Liver (tissue), 3 donors: ENCODE results near the gene DAGLA.

Source experiments
- ATF3 ChIP-seq: IDR thresholded peaks from 2 replicates; pipeline ENCODE4 v1.6.1; 2016; ENCODE audit warnings: antibody characterized with exemption
- EGR1 ChIP-seq, 2 donors: IDR thresholded peaks; 2 replicates each; pipeline ENCODE4 v1.6.1; 2016 to 2018; ENCODE audit warnings: antibody characterized with exemption in 2 of 2, low read depth in 2 of 2
- HNF4G ChIP-seq: IDR thresholded peaks from 2 replicates; pipeline ENCODE4 v1.6.1; 2016; ENCODE audit warnings: antibody characterized with exemption
- RXRA ChIP-seq, 2 donors: IDR thresholded peaks; 2 replicates each; pipeline ENCODE4 v1.6.1; 2017 to 2018; ENCODE audit warnings: antibody characterized with exemption in 2 of 2, mild to moderate bottlenecking in 1 of 2
- SP1 ChIP-seq: IDR thresholded peaks from 2 replicates; pipeline ENCODE4 v1.6.1; 2018; ENCODE audit warnings: antibody characterized with exemption, mild to moderate bottlenecking
- TAF1 ChIP-seq: conservative IDR thresholded peaks from 2 replicates; pipeline ENCODE4 v1.6.1; 2016; ENCODE audit warnings: antibody characterized with exemption, mild to moderate bottlenecking
- TF ChIP-seq, protein P1 (sequence below): fragments of 150-350 bp; IDR thresholded peaks from 2 replicates; pipeline ENCODE4 v1.5.1; 2017; ENCODE audit warnings: improper control_type of control experiment, low read depth, low read length; ENCODE audit not compliant: missing input control
- TF ChIP-seq, protein P2 (sequence below): IDR thresholded peaks from 2 replicates; pipeline ENCODE4 v1.6.1; 2016; ENCODE audit warnings: antibody characterized with exemption, mild to moderate bottlenecking
- donor health status: healthy.
- donor health status: healthy.

GRCh38 chr11:61738776-61739175 lies 58.6 kb downstream of the DAGLA start:
- TF ChIP-seq, protein P1, sequence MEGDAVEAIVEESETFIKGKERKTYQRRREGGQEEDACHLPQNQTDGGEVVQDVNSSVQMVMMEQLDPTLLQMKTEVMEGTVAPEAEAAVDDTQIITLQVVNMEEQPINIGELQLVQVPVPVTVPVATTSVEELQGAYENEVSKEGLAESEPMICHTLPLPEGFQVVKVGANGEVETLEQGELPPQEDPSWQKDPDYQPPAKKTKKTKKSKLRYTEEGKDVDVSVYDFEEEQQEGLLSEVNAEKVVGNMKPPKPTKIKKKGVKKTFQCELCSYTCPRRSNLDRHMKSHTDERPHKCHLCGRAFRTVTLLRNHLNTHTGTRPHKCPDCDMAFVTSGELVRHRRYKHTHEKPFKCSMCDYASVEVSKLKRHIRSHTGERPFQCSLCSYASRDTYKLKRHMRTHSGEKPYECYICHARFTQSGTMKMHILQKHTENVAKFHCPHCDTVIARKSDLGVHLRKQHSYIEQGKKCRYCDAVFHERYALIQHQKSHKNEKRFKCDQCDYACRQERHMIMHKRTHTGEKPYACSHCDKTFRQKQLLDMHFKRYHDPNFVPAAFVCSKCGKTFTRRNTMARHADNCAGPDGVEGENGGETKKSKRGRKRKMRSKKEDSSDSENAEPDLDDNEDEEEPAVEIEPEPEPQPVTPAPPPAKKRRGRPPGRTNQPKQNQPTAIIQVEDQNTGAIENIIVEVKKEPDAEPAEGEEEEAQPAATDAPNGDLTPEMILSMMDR = no peak
- TF ChIP-seq EGR1 (IDR thresholded peaks at IDR 0.05; ENCODE audit: low read depth in 2 of 2) = no peak
- TF ChIP-seq, protein P2, sequence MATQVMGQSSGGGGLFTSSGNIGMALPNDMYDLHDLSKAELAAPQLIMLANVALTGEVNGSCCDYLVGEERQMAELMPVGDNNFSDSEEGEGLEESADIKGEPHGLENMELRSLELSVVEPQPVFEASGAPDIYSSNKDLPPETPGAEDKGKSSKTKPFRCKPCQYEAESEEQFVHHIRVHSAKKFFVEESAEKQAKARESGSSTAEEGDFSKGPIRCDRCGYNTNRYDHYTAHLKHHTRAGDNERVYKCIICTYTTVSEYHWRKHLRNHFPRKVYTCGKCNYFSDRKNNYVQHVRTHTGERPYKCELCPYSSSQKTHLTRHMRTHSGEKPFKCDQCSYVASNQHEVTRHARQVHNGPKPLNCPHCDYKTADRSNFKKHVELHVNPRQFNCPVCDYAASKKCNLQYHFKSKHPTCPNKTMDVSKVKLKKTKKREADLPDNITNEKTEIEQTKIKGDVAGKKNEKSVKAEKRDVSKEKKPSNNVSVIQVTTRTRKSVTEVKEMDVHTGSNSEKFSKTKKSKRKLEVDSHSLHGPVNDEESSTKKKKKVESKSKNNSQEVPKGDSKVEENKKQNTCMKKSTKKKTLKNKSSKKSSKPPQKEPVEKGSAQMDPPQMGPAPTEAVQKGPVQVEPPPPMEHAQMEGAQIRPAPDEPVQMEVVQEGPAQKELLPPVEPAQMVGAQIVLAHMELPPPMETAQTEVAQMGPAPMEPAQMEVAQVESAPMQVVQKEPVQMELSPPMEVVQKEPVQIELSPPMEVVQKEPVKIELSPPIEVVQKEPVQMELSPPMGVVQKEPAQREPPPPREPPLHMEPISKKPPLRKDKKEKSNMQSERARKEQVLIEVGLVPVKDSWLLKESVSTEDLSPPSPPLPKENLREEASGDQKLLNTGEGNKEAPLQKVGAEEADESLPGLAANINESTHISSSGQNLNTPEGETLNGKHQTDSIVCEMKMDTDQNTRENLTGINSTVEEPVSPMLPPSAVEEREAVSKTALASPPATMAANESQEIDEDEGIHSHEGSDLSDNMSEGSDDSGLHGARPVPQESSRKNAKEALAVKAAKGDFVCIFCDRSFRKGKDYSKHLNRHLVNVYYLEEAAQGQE = no peak
- no peak for TF ChIP-seq TAF1
- TF ChIP-seq HNF4G = no peak
- no peak for TF ChIP-seq RXRA (IDR thresholded peaks at IDR 0.05)
- no peak for TF ChIP-seq ATF3
- no peak for TF ChIP-seq SP1
